GM04503 (cell line): ENCODE measurements around the gene FBXO48.
"Not testable (repeated sequence)": the region's sequence is repeated elsewhere in the genome, so short reads cannot be mapped to it uniquely, and the experiment has no call there.

Experiments used
- DNase-seq: peaks from one replicate; pipeline ENCODE4 v3.0.0-alpha.2; 2012; ENCODE audit warnings: low read depth

The FBXO48 gene

DNA sequence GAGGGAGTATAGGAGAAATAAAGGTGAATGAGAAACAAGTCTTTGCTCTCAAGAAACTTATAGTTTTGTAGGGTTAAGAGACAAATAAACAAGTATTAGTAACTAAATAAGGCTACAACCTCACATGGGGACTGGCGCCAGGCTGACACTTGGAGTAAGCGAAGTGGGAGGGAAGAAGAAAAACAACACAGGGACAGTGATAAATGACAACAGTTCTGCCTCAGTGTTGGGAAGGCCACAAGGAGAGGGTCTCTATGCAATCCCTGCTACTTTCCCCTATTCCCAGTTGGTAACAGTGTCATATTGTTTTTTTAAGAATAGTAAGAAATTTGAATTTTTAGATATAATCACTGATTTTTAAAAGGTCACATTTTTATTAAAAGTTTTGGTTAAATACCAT, 4.3 kb upstream of the FBXO48 start:
- no peak for DNase-seq

DNA sequence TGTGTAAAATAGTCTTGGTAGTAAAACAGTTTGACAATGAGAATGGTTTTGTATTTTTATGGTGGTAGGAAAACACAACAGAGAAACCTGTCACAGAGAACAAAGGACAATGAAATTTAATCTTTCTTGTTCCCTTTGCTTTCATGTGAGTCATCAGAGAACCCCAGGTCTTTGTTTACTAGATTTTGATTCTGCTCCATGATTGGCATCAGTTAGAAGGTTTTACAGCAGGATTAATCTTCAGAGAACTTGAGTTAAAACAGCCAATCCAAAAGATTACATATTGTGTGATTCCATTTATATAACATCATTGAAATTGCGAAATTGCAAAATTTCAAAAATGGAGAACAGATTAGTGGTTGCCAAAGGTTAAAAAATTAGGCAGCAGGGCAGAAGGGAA, 2.8 kb upstream of the FBXO48 start:
- no peak for DNase-seq

DNA sequence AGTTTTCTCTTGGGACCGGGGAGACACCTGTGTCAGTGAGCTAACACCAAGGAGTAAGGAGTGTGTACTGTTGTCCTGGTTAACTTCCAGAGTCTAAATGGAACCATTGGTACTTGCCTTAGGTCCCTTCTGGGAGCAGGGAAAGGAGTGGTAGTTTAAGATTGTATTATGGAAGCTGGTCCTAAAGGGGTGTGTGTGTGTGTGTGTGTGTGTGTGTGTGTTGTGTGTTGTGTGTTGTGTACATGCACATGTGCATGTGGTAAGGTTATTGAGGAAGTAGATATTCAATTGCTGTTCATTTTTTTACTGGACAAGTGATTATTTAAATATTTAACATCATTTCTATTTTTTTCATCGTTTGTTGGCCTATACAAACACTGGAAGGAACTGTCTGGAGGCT, 1.7 kb upstream of the FBXO48 start:
- DNase-seq, result no peak

DNA sequence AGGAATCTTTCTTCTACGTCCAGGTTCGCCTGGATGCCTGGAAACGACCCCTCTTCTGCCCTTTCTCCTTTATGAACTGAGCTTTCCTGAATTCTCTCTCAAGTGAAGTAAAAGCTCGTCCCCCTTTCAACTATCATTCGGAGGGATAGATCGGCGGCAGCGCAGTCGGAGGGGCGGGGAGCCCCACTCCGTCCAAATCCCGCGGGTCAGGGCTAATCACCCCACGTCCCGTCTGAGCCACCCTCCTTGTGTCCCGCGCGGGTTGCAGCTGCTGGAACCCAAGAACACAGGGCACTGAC, 367 bp downstream of the FBXO48 start:
- DNase-seq, result no peak

DNA sequence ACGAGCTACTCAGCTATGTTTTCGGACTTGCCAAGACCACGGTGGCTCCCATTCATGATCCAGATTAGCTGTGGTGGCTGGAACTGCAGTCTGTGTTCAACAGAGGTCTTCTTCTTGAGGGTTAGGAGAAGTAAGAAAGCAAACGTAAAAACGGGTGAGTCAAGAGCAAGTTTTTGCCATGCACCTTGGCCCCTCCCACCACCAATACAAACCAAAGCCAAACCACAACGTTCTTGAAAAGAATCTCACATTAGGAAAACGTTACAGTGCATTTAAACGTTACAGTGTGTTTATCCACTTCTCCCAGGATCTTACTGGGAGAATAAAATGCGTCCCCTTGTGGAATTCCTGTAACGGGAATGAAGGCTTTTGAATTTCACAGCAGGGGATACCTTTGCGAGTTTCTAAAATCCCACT, 725 bp downstream of the FBXO48 start:
- no peak for DNase-seq

DNA sequence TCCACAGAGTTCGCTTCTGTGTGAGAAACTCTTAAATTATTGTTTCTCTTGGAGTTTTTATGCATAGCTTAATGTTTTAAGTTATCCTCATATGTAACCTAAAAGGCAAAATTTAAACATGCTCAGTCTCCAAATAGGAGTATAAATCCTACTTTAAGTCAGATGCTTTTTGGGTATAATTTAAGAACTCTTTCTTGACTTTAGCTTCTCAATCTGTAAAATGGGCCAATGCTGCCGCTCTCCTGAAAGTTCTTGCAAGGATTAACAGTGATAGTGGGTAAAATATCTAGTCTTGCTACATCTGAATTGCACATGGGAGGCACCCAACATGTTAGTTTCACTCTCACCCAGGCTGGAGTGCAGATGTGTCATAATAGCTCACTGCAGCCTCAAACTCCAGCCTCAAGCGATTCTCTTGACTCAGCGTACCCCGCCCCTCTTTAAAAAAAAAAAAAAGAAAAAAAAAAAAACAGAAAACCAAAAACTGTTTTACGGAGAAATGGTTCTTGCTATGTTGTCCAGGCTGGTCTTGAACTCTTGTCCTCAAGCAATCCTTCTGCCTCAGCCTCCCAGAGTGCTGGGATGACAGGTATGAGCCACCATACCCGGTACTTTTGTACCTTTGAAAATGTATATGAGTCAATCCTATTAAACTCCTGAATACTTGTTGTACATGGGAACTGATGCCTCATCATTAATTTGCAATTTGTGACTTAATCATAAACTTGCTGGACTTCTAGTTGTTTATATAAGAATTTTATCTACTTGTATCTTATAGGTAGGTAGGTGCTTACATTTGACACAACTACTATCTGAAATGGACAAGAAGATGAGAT, 1.8 kb downstream of the FBXO48 start:
- DNase-seq, result no peak

DNA sequence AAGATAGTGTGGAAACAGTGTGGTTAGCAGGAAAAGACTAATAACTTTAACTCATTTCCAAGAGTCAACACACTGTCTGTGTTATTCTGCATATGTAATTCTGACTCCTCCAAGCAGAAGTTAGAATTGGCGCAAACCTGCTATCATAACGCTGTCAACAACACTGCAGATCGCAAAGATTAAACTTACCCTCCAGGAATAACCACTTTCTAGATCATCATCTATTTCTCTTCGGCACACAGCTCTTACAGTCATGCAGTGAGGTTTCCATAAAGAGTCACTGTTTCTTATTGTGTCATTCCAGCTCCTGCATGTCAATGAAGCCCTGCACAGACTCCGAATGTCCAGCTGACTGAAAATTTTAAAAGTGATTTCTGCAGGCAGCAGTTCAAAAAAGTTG, 2.4 kb downstream of the FBXO48 start:
- no peak for DNase-seq

DNA sequence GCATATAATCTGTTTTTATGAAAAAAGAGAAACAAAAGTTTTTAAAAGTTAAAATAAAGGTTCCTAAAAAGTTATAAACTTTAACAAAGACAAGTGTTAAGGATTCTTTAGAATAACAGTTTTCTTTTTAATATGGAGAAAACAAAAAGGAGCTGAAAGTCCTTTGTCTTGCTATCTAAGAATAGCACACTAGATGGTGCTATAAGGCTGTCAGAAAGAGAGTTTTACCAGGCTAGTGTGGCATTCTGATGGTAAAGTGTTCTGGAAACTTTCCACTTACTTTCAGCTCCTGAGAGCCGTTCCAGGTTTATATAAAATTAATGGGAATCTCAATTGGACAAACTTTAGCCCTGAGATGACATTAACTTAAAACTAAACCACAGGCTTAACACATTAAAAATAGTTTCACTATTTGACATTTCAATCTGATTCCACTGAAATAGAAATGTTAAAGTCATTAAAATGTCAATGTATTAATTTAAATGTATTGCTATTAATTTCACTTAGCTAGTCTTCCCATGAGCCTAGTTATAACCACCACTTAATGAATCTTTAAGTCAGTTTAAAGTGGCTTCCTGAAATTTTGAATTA, 3.7 kb downstream of the FBXO48 start:
- no peak for DNase-seq

DNA sequence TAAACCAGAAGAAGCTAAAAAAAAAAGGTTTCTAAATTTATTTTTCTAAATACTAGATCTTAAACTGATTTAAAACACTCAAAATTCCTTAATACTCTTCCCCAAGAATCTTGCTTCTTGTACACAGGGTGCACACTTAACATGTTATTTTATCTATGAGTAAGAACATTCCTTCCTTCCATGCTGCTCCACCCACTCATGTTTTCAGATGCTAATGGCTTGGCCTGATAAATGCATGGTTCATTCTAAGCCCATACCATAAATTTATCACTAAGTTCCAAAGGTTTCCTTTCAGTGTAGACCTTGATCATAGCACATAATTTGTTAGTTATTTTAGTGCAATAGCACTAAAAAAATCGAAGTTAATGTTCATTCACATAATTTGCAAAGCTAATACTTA, 8.1 kb downstream of the FBXO48 start:
- no peak for DNase-seq

DNA sequence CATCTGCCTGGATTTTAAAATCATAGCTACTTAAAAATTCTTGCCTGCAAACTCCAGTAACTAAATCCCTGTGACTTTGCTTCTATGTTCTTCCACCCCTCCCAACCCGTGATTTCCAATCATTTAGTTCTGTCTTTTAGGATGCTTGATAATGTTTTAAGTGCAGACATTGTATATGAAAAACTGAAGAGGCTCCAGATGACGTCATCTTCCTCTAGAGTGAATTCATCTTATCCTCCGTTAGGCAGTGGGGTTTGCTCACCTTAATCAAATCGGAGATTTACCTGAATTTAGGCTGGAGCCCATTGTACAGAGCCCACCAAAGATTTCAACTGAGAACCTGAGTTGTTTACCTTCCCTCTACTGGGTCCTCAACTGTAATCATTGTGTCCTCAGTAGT, 10.9 kb downstream of the FBXO48 start:
- DNase-seq, result no peak

DNA sequence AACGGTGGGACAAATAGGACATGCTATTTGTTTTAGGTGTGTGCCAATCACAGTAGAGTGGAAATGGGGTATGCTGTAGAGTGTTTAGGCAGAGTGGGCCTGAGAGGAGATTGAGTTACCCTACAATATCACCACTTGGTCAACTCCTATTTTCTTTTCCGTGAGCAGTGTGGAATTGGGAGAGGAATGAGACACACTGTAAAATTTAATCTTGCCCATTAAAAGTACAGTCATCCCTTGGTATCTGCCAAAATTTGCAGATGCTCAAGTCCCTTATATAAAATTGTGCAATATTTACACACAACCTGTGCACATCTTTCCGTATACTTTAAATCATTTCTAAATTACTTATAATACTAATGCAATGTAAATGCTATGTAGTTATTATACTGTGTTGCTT, 12.4 kb downstream of the FBXO48 start:
- DNase-seq, result no peak

DNA sequence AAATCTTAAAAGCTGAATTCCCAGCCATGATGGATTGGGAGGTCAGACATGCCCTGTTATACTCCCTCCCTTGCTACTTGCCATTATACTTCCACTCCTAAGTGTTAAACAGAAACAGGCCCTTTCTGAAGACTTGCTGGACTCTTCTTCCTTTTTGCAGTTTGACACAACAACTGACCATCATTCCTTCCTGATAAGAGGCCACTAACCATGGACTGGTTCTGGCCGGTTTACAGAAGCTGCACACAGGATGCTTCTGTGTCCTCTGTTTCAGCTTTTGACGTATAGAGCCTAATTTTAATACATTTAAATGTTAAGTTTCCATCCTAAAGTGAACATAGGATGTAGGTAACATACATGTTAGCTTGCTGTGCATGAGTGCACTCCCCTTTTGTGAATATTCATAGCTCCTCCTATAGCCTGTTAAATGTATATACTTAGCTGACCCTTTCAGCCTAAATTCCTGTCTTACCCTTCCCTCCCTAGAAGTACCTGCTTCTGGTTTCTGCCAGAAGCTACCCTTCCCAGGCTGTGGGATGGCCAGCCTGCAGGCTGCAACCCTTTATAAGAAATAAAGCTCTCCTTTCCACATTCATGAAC, 13.2 kb downstream of the FBXO48 start:
- no peak for DNase-seq

DNA sequence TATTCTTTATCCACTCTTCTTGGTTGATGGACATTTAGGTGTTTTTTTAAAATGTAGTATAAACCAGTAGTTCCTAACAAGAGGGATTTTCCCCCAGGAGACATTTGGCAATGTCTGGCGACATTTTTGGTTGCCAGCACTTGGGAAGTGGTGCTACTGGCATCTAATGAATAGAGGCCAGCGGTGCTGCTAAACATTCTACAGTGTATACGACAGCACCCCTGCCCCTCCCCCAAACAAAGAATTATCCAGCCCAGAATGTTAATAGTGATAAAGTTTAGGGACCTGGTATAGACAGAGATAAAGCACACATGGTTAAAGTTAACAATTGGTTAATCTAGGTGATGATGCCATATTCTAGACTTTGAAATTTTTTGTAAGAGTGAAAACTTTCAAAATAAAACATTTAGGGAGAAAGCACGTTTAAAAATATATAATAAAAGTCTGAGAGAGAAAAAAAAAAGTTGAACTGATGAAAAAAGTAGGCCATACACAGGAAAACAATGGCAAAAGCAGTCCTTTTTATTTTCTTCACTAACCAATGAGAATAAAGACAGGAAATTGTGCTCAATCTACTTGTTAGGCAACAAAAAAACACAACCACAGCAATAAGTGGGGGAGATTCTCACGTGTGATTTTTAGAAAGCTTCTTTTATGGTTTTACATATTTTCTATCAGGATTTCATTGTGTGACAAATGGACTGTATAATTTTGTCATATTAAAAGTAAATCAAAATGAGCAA, 14.8 kb downstream of the FBXO48 start:
- no peak for DNase-seq

DNA sequence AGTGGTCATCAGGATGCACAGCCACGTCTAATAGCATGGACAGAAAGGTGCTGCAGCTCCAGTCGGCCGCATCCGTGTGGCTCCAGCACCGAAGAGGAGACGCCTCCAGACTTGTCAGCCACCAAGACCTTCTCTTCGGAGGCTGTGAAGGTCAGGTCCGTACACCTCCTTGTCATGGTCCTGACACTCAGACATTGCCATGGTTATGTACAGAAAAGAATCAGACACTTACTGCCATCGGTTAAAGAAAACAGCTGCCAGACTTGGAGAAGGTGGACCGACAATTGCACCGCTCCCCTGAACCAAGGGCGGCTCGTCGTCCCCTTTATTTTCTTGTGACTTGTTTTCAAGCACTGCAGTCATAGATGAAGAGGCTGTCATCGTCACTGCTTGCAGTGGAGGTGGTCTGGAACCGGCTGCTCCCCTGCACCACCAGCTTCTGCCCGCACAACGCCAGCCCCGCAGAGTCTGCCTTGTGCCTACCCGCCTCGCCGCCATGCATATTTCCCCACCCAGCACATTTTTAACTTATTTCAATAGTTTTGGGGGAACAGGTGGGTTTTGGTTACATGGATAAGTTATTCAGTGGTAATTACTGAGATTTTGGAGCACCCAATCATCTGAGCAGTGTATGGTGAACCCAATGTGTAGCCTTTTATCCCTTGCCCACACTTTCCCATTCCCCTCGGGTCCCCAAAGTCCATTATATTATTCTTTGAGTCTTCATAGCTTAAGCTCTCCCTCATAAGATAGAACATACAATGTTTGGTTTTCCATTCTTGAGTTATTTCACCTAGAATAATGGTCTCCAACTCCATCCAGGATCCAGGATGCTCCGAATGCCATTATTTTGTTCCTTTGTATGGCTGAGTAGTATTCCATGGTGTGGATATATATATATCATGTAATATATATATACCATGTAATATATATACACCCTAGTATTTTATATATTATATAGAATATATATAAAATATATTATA, 18.1 kb downstream of the FBXO48 start:
- no peak for DNase-seq

DNA sequence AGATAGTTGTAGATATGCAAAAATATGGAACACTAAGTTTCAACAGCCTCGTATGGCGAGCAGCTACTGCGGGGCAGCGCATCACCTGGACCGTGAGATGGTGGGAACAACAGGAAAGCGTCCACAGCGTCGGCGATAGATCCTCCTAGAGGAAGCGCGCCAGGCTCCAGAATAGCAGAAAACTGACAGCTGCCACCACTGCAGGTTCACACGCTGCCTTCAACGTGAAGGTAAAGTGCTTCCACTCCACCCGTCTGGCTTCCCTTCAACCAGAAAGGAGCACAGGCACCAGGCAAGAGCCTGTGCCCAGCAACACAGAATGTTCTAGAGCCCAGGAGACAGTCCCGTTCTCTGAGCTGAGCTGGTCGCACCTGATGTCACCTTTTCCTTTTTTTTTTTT, 20.0 kb downstream of the FBXO48 start:
- DNase-seq, result no peak

DNA sequence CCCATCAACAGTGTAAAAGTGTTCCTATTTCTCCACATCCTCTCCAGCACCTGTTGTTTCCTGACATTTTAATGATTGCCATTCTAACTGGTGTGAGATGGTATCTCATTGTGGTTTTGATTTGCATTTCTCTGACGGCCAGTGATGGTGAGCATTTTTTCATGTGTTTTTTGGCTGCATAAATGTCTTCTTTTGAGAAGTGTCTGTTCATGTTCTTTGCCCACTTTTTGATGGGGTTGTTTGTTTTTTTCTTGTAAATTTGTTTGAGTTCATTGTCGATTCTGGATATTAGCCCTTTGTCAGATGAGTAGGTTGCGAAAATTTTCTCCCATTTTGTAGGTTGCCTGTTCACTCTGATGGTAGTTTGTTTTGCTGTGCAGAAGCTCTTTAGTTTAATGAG, 20.7 kb downstream of the FBXO48 start:
- not testable (repeated sequence) for DNase-seq

DNA sequence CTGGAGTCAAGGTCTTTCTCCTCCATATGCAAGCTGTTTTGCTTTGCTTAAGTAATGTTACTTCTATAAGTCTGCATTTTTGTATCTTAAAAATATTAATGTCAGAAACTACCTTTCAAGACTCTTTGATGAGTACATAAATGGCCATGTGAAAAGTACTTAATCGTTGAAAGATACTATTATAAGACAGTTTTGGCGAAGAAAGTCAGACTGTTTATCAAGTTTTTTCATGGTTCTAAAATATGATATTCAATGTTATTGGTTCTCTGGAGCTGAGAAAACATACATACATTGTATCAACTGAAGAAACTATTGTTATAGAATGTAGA, 25.1 kb downstream of the FBXO48 start:
- DNase-seq, result no peak

DNA sequence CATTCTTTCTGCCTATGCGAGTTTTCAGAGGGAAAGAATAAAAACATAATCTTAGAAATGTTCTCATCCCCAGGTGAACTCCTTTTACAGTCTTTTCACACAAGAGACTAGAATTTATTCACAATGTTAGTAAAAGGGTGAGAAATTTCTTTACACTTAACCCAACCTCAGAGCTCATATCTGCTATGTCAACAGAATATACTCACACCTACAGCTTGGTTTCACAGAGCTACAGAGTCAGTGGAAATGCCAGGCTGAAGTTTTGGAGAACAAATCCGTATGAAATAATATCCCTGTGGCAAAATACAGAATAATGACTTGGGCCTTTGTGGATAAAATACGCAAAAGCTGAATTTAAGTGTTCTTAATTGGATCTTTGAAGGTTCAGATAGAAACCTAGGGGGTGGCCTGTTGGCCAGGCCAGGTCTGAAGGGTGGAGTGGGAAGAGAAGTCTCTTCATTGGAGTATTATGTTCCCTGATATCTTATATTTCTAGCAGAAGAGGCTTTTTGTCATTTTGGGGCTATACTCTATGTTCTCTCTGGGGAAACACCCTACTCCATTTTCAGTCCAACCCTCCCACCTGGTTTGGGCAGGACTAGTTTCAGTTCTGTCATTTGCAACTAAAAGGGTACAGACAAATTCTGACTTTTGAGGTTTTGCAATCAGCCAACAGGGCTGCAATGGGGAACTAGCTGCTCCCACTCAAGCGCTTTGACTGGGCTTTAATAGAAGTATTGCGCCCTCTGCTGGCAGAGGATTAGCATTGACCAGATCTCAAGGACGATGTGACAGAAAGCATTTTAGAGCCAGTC, 25.7 kb downstream of the FBXO48 start:
- no peak for DNase-seq

DNA sequence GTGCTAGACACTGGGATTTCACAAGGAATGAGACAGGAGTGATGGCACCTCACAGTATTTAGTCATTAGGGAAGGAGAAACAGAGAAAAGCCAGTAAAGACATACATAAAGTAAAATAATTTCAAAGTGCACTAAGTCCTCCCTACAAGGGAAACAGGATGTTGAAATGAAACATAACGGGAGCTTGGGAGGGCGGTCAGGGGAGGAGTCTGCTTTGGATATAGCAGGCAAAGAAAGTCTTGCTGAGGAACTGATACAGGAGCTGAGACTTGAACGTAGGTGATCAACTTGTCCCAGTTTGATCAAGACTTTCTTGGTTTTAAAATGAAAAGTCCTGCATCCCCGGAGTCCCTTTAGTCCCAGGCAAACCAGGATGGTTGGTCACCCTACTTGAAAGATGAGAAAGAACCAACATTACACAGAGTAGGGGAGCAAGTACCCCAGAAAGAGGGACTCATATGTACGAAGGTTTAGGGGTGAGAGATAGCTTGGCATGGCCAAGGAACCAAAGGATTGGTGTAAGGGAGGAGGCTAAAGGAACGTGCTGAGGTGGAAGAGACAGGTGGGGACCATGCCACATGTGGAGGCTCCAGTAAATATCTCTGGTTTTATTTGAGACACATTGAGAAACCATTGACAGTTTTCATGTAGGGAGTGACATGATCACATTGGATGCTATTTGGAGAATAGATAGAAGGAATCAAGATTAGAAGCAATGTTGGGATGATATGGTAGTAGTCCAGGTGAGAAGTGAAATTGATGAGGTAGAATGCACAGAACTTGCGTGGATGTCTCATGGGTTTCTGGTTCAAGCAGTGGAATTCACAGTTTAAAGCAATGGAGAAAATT, 28.4 kb downstream of the FBXO48 start:
- no peak for DNase-seq

DNA sequence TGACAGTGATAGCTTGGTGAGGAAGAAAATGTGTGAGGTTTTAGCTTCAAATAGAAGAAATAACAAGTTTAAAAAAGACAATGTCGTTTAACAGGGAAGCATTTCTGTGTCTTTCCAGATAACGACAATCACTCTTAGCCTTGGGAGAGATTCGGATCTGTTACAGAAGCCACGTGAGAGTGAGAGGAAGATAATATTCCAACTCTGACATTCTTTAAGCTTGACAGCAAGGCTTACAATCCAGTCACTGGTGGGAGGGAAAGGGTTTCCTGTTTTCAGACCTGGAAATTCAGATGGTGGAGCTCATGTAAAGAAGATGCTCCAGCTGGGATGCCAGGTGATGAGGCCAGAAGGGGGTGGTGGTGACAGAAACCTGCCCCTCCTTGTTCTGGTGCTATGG, 30.8 kb downstream of the FBXO48 start:
- no peak for DNase-seq
